ENCODE data around the gene DENND4C. TPM values are rescaled to one million over a fixed set of nuclear protein-coding genes. Genes with fewer than 3 reads are reported as not detected.
A peak's percentile ranks its signal among the peaks of the same experiment; 100 is the strongest.

Gene DENND4C
- total RNA-seq, 1 donor from 2014 or later = 37.9 TPM

GRCh38 chr9:19420877-19421276, 190.4 kb downstream of the DENND4C start:
- no peak for TF ChIP-seq CTCF (IDR thresholded peaks at IDR 0.05; ENCODE audit: insufficient read depth, low read length, severe bottlenecking)
- DNase-seq (ENCODE audit: low read depth) = peak; percentile 12
- no peak for FAIRE-seq
- Histone ChIP-seq H3K4me3 (ENCODE audit: low read depth, low read length) (no peak overlapping the region), H3K27me3 (ENCODE audit: control insufficient read depth, insufficient read depth, low read length) (no peaks in the 10 kb centered on the region), H3K36me3 (ENCODE audit: control insufficient read depth, insufficient read depth, low read length) (peaks cover 1% of the 10 kb centered on the region)

Other genes starting within 250 kb of the DENND4C start
- gene SAXO1, start 197.5 kb upstream of the DENND4C start, total RNA-seq = not detected in 2 replicates
- 29.7 and 41.6 TPM in 2 replicates for gene RRAGA, start 181.3 kb upstream of the DENND4C start, total RNA-seq
- gene HAUS6, start 127.8 kb upstream of the DENND4C start, total RNA-seq = 11.1 and 12.9 TPM in 2 replicates
- 167 and 209 TPM in 2 replicates for gene PLIN2, start 103.2 kb upstream of the DENND4C start, total RNA-seq
- gene RPS6, start 149.5 kb downstream of the DENND4C start, total RNA-seq = 3,215 and 3,657 TPM in 2 replicates
- 5.8 and 5.9 TPM in 2 replicates for gene ACER2, start 178.3 kb downstream of the DENND4C start, total RNA-seq

Measured in bronchial epithelial cell (primary cell).